HG02973 (cell line): Measurements from ENCODE around the gene OPCML.

Experiments used
- ATAC-seq: cut with Tn5 transposase; IDR thresholded peaks from one replicate; pipeline ENCODE4 v1.9.1; 2021; ENCODE audit warnings: moderate library complexity; ENCODE audit not compliant: unreplicated experiment

OPCML gene

GRCh38 chr11:133541021-133541719, 8.9 kb upstream of the OPCML start:
- no peak for ATAC-seq

GRCh38 chr11:133536198-133536597, 3.9 kb upstream of the OPCML start:
- no peak for ATAC-seq

- ATAC-seq = no peak
These were observed 904 bp upstream of the OPCML start for GRCh38 chr11:133533205-133533604.

GRCh38 chr11:133531458-133531857, 843 bp downstream of the OPCML start:
- no peak for ATAC-seq

GRCh38 chr11:133530501-133530835, 1.8 kb downstream of the OPCML start:
- ATAC-seq = no peak

GRCh38 chr11:133529807-133530500, 2.3 kb downstream of the OPCML start:
- no peak for ATAC-seq

- no peak for ATAC-seq
These were observed 5.5 kb downstream of the OPCML start for GRCh38 chr11:133526790-133527189.

GRCh38 chr11:133525976-133526375, 6.3 kb downstream of the OPCML start:
- no peak for ATAC-seq

- no peak for ATAC-seq
These were observed 7.8 kb downstream of the OPCML start for GRCh38 chr11:133524488-133524887.

- ATAC-seq = no peak
These were observed 10.0 kb downstream of the OPCML start for GRCh38 chr11:133522344-133522743.

GRCh38 chr11:133521502-133521901, 10.8 kb downstream of the OPCML start:
- no peak for ATAC-seq

- no peak for ATAC-seq
These were observed 11.6 kb downstream of the OPCML start for GRCh38 chr11:133520707-133521106.

- ATAC-seq = no peak
These were observed 12.7 kb downstream of the OPCML start for GRCh38 chr11:133519560-133519959.

GRCh38 chr11:133518702-133519264, 13.5 kb downstream of the OPCML start:
- no peak for ATAC-seq

GRCh38 chr11:133516845-133517244, 15.5 kb downstream of the OPCML start:
- no peak for ATAC-seq

GRCh38 chr11:133515107-133515506, 17.2 kb downstream of the OPCML start:
- no peak for ATAC-seq

GRCh38 chr11:133509924-133510697, 22.2 kb downstream of the OPCML start:
- no peak for ATAC-seq

GRCh38 chr11:133508468-133508867, 23.8 kb downstream of the OPCML start:
- no peak for ATAC-seq

GRCh38 chr11:133507185-133507584, 25.1 kb downstream of the OPCML start:
- ATAC-seq = no peak

- no peak for ATAC-seq
These were observed 25.7 kb downstream of the OPCML start for GRCh38 chr11:133506551-133507094.

- ATAC-seq = peak; percentile 79
These were observed 26.3 kb downstream of the OPCML start for GRCh38 chr11:133506023-133506422.
